SU-DHL-6 (cell line): Measurements from ENCODE around the gene UGGT2.

Source experiments
- H2AFZ ChIP-seq: fragments of 200-600 bp; sonication (generic); 2 replicates; pipeline ENCODE4 v1.6.1; 2014; ENCODE audit warnings: low read depth, mild to moderate bottlenecking, moderate library complexity, mixed read lengths, antibody characterized with exemption, low read length; ENCODE audit not compliant: severe bottlenecking
- H3F3A ChIP-seq: fragments of 200-600 bp; shearing (Covaris generic); 2 replicates; pipeline ENCODE4 v1.6.0; 2016; ENCODE audit warnings: antibody characterized with exemption, mild to moderate bottlenecking; ENCODE audit not compliant: insufficient read depth
- H3K27ac ChIP-seq: fragments of 200-600 bp; sonication (generic); 2 replicates; pipeline ENCODE4 v1.5.1; 2016; ENCODE audit warnings: low read depth, mild to moderate bottlenecking, low read length, moderate library complexity, mixed read lengths
- H3K27me3 ChIP-seq: fragments of 200-600 bp; sonication (generic), shearing (Covaris generic); 2 replicates; pipeline ENCODE4 v1.6.0; 2014; ENCODE audit warnings: mild to moderate bottlenecking, low read length
- H3K36me3 ChIP-seq: fragments of 200-600 bp; sonication (generic); 2 replicates; pipeline ENCODE4 v1.6.1; 2014; ENCODE audit warnings: mild to moderate bottlenecking, low read length, mixed read lengths
- H3K4me2 ChIP-seq: fragments of 300-600, 200-600 bp; shearing (Covaris generic), sonication (generic); 2 replicates; pipeline ENCODE4 v1.6.0; 2014; ENCODE audit warnings: low read length, low read depth, mild to moderate bottlenecking; ENCODE audit not compliant: poor library complexity, severe bottlenecking
- H3K4me3 ChIP-seq: fragments of 200-600 bp; sonication (generic); 2 replicates; pipeline ENCODE4 v1.5.1; 2014; ENCODE audit warnings: antibody characterized with exemption, low read length, mild to moderate bottlenecking, mixed read lengths; ENCODE audit not compliant: insufficient read depth, poor library complexity, severe bottlenecking
- H3K79me2 ChIP-seq: fragments of 200-600 bp; sonication (generic); 2 replicates; pipeline ENCODE4 v1.6.1; 2014; ENCODE audit warnings: mild to moderate bottlenecking, low read length, moderate library complexity; ENCODE audit not compliant: insufficient read depth
- H3K9ac ChIP-seq: fragments of 200-600 bp; sonication (generic); 2 replicates; pipeline ENCODE4 v1.7.0; 2014; ENCODE audit warnings: mild to moderate bottlenecking, low read length
- H3K9me2 ChIP-seq: fragments of 200-600 bp; sonication (generic); replicated peaks from 2 replicates; pipeline ENCODE4 v1.6.1; 2014; ENCODE audit warnings: low read length; ENCODE audit not compliant: insufficient read depth
- H3K9me3 ChIP-seq: fragments of 200-600 bp; sonication (generic); 2 replicates; pipeline ENCODE4 v1.6.1; 2014; ENCODE audit warnings: low read length, mixed read lengths; ENCODE audit not compliant: insufficient read depth
- H4K20me1 ChIP-seq: fragments of 200-600 bp; sonication (generic); 2 replicates; pipeline ENCODE4 v1.6.1; 2014; ENCODE audit warnings: low read depth, mild to moderate bottlenecking, antibody characterized with exemption, low read length, moderate library complexity, mixed read lengths
- EZH2phosphoT487 ChIP-seq: fragments of 200-600 bp; sonication (generic), shearing (Covaris generic); conservative IDR thresholded peaks from 2 replicates; pipeline ENCODE4 v1.6.1; 2018; ENCODE audit warnings: mild to moderate bottlenecking, antibody characterized with exemption, low read length, moderate library complexity, mixed read lengths
- TF ChIP-seq, protein P1 (sequence below): fragments of 200-600 bp; sonication (generic); IDR thresholded peaks from one replicate; pipeline ENCODE4 v1.5.1; 2017; ENCODE audit warnings: antibody characterized with exemption, mild to moderate bottlenecking, low read length, moderate library complexity; ENCODE audit not compliant: insufficient read depth, poor library complexity, severe bottlenecking

Gene UGGT2

GRCh38 chr13:95918860-95919259, 134.3 kb downstream of the UGGT2 start:
- no peaks in the 10 kb centered on the region for H3F3A ChIP-seq
- no peaks in the 10 kb centered on the region for H4K20me1 ChIP-seq
- H3K79me2 ChIP-seq = no peaks in the 10 kb centered on the region
- H3K4me3 ChIP-seq = no peak overlapping the region
- no peaks in the 10 kb centered on the region for H3K36me3 ChIP-seq
- TF ChIP-seq, protein P1, sequence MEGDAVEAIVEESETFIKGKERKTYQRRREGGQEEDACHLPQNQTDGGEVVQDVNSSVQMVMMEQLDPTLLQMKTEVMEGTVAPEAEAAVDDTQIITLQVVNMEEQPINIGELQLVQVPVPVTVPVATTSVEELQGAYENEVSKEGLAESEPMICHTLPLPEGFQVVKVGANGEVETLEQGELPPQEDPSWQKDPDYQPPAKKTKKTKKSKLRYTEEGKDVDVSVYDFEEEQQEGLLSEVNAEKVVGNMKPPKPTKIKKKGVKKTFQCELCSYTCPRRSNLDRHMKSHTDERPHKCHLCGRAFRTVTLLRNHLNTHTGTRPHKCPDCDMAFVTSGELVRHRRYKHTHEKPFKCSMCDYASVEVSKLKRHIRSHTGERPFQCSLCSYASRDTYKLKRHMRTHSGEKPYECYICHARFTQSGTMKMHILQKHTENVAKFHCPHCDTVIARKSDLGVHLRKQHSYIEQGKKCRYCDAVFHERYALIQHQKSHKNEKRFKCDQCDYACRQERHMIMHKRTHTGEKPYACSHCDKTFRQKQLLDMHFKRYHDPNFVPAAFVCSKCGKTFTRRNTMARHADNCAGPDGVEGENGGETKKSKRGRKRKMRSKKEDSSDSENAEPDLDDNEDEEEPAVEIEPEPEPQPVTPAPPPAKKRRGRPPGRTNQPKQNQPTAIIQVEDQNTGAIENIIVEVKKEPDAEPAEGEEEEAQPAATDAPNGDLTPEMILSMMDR = no peak
- TF ChIP-seq EZH2phosphoT487 = no peak
- H3K27ac ChIP-seq = no peak overlapping the region
- H3K27me3 ChIP-seq = no peaks in the 10 kb centered on the region
- H2AFZ ChIP-seq = no peak overlapping the region
- H3K9me3 ChIP-seq = no peaks in the 10 kb centered on the region
- no peaks in the 10 kb centered on the region for H3K9me2 ChIP-seq
- H3K4me2 ChIP-seq = no peak overlapping the region
- H3K9ac ChIP-seq = no peak overlapping the region

- Histone ChIP-seq H3K36me3 (no peaks in the 10 kb centered on the region), H3K9me2 (no peaks in the 10 kb centered on the region), H3K4me3 (no peak overlapping the region), H3K9ac (no peak overlapping the region), H3K79me2 (no peaks in the 10 kb centered on the region), H3F3A (no peaks in the 10 kb centered on the region), H3K27ac (no peak overlapping the region), H3K9me3 (no peaks in the 10 kb centered on the region), H2AFZ (no peak overlapping the region), H3K27me3 (no peaks in the 10 kb centered on the region), H4K20me1 (no peaks in the 10 kb centered on the region), H3K4me2 (no peak overlapping the region)
- TF ChIP-seq, protein P1 = no peak
- no peak for TF ChIP-seq EZH2phosphoT487
These were observed 138.2 kb downstream of the UGGT2 start for GRCh38 chr13:95914991-95915501.

- no peak overlapping the region for H3K9ac ChIP-seq
- no peaks in the 10 kb centered on the region for H3K9me3 ChIP-seq
- no peaks in the 10 kb centered on the region for H3K79me2 ChIP-seq
- H3K4me3 ChIP-seq = no peak overlapping the region
- H3K27me3 ChIP-seq = no peaks in the 10 kb centered on the region
- no peaks in the 10 kb centered on the region for H3K9me2 ChIP-seq
- H3K27ac ChIP-seq = no peak overlapping the region
- H2AFZ ChIP-seq = no peak overlapping the region
- TF ChIP-seq, protein P1 = no peak
- TF ChIP-seq EZH2phosphoT487 = no peak
- no peak overlapping the region for H3K4me2 ChIP-seq
- no peaks in the 10 kb centered on the region for H4K20me1 ChIP-seq
- H3K36me3 ChIP-seq = no peaks in the 10 kb centered on the region
- H3F3A ChIP-seq = no peaks in the 10 kb centered on the region
These were observed 146.2 kb downstream of the UGGT2 start for GRCh38 chr13:95906999-95907398.

GRCh38 chr13:95903569-95903968, 149.6 kb downstream of the UGGT2 start:
- H4K20me1 ChIP-seq = no peaks in the 10 kb centered on the region
- H2AFZ ChIP-seq = no peak overlapping the region
- no peak overlapping the region for H3K4me2 ChIP-seq
- no peak overlapping the region for H3K9ac ChIP-seq
- no peak overlapping the region for H3K27ac ChIP-seq
- H3K4me3 ChIP-seq = no peak overlapping the region
- H3K36me3 ChIP-seq = no peaks in the 10 kb centered on the region
- H3K79me2 ChIP-seq = no peaks in the 10 kb centered on the region
- H3K27me3 ChIP-seq = no peaks in the 10 kb centered on the region
- no peaks in the 10 kb centered on the region for H3F3A ChIP-seq
- TF ChIP-seq EZH2phosphoT487 = no peak
- TF ChIP-seq, protein P1 = no peak
- no peaks in the 10 kb centered on the region for H3K9me2 ChIP-seq
- no peaks in the 10 kb centered on the region for H3K9me3 ChIP-seq
